Body of pancreas (tissue), 4 donors: ENCODE measurements around the gene ARID3A. TPM values are rescaled to one million over a fixed set of nuclear protein-coding genes. Genes with fewer than 3 reads are reported as not detected.

Source experiments
- ATAC-seq: fragments of 150-250 bp; one replicate; pipeline ENCODE4 v1.9.1; 2016
- DNase-seq, 4 donors: peaks; one replicate each; pipeline ENCODE4 v3.0.0-alpha.2; 2019
- H3K27ac ChIP-seq, 4 donors: fragments of 200-600 bp; sonication (generic); 1 replicate in 3 of 4; 2 replicates in 1 of 4; pipeline versions ENCODE4 v1.5.1 to v1.6.1; 2016 to 2019; ENCODE audit warnings: mild to moderate bottlenecking in 1 of 4, mixed read lengths in 1 of 4, moderate library complexity in 1 of 4
- H3K27me3 ChIP-seq, 2 donors: fragments of 200-600 bp; sonication (generic); one replicate each; pipeline ENCODE4 v1.6.0; 2016; ENCODE audit warnings: mild to moderate bottlenecking in 1 of 2
- H3K36me3 ChIP-seq, 2 donors: fragments of 200-600 bp; sonication (generic); replicated peaks in 1 of 2; 2 replicates each; pipeline ENCODE4 v1.5.1; 2016; ENCODE audit warnings: low read depth in 2 of 2; ENCODE audit not compliant: insufficient read depth in 1 of 2
- H3K4me1 ChIP-seq: fragments of 200-600 bp; sonication (generic); one replicate; pipeline ENCODE4 v1.6.0; 2016
- H3K4me3 ChIP-seq, 2 donors: fragments of 200-600 bp; sonication (generic); 1 replicate in 1 of 2; 2 replicates in 1 of 2; pipeline ENCODE4 v1.5.1; 2016 to 2019
- H3K9me3 ChIP-seq, 3 donors: fragments of 200-600 bp; sonication (generic); 1 replicate in 2 of 3; 2 replicates in 1 of 3; pipeline ENCODE4 v1.5.1; 2016
- POLR2A ChIP-seq, 3 donors: fragments of 450-650 bp; IDR thresholded peaks; one replicate each; pipeline ENCODE4 v1.6.1; 2016; ENCODE audit warnings: antibody characterized with exemption in 3 of 3, mild to moderate bottlenecking in 2 of 3
- WGBS, 2 donors: methylation state at CpG; one replicate each; pipeline ENCODE4 v1.1.5; 2017; 5-methylcytosine and 5-hydroxymethylcytosine counted together
- intact Hi-C: fragments of 100-400 bp; cut with DNase I; formaldehyde crosslinking; loops from one replicate; pipeline ENCODE4 v1.15.1; 2023
- total RNA-seq, 2 donors: library from RNA; depleted of rRNA; stranded (reverse); fragments of >200 nt; gene quantifications; one replicate each; pipeline ENCODE4 v1.1.0, GENCODE V29; 2016
- TF ChIP-seq, protein P1 (sequence below), 7 experiments: fragments of 450-650 bp in 4 of 7; fragments of 200-600 bp in 3 of 7; sonication (generic) in 3 of 7; IDR thresholded peaks; one replicate each; pipeline ENCODE4 v1.5.1; 2016 to 2019; ENCODE audit warnings: antibody characterized with exemption in 7 of 7

ARID3A gene
- total RNA-seq, 2 donors from 2014 or later: 3.1 to 5.9 TPM

DNA sequence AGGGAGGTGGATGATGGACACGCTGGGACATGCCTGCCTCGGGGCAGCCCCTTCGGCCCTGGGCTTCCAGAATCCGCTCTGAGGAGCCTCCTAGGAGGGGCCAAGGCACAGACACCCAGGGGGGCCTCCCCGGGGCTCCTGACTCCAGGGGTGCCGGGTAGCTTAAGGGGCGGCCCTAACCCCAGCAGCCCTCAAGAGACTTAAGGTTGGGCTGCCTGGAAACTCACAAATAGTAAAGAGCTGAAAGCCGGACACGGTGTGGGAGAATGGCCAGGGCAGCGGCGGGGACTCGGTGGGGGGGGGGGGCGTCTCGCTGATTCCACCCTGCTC, 7.7 kb downstream of the ARID3A start:
- 78 to 79% methylated on average over 6 to 14 of the region's 14 CpGs for WGBS, 2 donors
- no peak for TF ChIP-seq POLR2A (IDR thresholded peaks at IDR 0.05)
- H3K27ac ChIP-seq: peak overlapping the region; percentile 41 to 92 (median 79)
- no peak for ATAC-seq
- intact Hi-C loops: no loop called here
- no peak for DNase-seq
- no peaks in the 10 kb centered on the region for H3K27me3 ChIP-seq
- H3K9me3 ChIP-seq: no peaks in the 10 kb centered on the region
- no peak overlapping the region for H3K4me3 ChIP-seq
- no peaks in the 10 kb centered on the region for H3K36me3 ChIP-seq
- peaks cover 40% of the 10 kb centered on the region for H3K4me1 ChIP-seq

DNA sequence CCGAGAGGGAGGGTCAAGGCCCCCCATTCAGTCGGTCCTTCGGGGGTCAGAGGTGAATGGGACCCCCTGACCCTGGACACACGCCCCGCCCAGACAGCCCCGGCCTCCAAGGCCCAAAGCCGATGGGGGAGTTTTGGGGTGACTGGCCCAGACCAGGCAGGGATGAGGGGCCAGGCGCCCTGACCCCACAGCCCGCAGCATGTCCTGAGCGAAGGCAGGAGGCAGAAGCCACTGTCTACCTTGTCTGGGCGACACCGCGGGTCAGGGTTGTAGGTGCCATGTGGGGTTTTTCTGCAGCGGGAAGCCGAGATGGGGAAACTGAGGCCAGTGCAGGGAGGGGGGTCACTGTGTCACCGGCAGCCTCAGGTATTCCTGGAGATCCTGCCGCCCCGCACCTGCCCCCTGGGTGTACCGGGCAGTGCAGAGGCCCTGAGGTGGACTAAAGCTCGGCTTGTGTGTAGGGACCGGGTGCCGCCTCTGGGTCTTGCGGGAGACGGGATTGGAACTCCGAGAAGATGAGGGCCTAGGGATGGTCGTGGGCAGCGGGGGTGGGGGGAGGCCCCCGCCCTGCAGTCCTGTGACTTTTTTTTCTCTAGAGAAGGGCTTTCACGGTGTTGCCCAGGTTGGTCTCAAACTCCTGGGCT, 8.5 kb downstream of the ARID3A start:
- no peaks in the 10 kb centered on the region for H3K27me3 ChIP-seq
- peak; percentile 1 for ATAC-seq
- peak in 1 of 4 donors; percentile 39 for DNase-seq
- WGBS, 2 donors: 37 to 57% methylated on average over 20 to 22 of the region's 29 CpGs
- H3K36me3 ChIP-seq: no peaks in the 10 kb centered on the region
- H3K4me1 ChIP-seq: peaks cover 44% of the 10 kb centered on the region
- TF ChIP-seq, protein P1, sequence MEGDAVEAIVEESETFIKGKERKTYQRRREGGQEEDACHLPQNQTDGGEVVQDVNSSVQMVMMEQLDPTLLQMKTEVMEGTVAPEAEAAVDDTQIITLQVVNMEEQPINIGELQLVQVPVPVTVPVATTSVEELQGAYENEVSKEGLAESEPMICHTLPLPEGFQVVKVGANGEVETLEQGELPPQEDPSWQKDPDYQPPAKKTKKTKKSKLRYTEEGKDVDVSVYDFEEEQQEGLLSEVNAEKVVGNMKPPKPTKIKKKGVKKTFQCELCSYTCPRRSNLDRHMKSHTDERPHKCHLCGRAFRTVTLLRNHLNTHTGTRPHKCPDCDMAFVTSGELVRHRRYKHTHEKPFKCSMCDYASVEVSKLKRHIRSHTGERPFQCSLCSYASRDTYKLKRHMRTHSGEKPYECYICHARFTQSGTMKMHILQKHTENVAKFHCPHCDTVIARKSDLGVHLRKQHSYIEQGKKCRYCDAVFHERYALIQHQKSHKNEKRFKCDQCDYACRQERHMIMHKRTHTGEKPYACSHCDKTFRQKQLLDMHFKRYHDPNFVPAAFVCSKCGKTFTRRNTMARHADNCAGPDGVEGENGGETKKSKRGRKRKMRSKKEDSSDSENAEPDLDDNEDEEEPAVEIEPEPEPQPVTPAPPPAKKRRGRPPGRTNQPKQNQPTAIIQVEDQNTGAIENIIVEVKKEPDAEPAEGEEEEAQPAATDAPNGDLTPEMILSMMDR (IDR thresholded peaks at IDR 0.05): no peak
- TF ChIP-seq POLR2A (IDR thresholded peaks at IDR 0.05): no peak
- H3K27ac ChIP-seq: peak overlapping the region; percentile 74 to 92 (median 86)
- intact Hi-C loops: no loop called here
- H3K9me3 ChIP-seq: no peaks in the 10 kb centered on the region
- no peak overlapping the region for H3K4me3 ChIP-seq

DNA sequence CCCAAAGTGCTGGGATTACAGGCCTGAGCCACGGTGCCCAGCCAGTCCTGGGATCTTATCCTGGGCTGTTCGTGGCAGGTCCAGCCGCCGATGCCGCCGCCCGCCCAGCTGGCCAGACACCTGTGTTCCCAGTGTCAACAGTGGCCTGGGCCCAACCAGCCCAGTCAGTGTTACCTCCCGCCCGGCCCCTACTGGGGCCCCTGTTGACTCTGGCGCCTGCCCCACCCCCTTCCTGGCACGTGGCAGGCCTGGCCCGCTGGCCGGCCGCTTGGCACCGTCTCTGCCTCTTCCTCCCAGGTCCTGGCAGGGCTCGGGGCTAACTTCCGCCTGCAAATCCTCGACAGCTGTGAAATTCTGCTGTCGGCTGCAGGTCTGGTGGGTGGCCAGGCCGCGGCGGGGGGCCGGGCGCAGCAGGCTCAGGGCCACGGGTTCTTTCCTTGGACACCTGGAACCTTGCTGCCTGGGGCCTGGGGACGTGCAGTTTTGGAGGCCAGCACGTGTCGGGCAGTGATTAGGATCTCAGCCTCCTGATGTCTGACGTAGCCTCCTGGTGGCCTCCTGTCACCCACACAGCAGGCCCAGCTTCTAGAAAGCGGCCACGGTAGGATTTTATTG, 9.1 kb downstream of the ARID3A start:
- intact Hi-C loops: no loop called here
- TF ChIP-seq POLR2A (IDR thresholded peaks at IDR 0.05): peak in 2 of 3 donors; percentile 54 to 56
- TF ChIP-seq, protein P1 (IDR thresholded peaks at IDR 0.05): peak in 3 of 7 experiments; percentile 8 to 24 (median 15)
- Histone ChIP-seq H3K4me1 (peaks cover 50% of the 10 kb centered on the region), H3K27me3 (no peaks in the 10 kb centered on the region), H3K4me3 (no peak overlapping the region), H3K36me3 (no peaks in the 10 kb centered on the region), H3K27ac (peak overlapping the region; percentile 74 to 92 (median 86)), H3K9me3 (no peaks in the 10 kb centered on the region)
- DNase-seq: peak; percentile 98 to 99 (median 98)
- 7 to 13% methylated on average over 3 to 31 of the region's 31 CpGs for WGBS, 2 donors
- ATAC-seq: peak; percentile 98

DNA sequence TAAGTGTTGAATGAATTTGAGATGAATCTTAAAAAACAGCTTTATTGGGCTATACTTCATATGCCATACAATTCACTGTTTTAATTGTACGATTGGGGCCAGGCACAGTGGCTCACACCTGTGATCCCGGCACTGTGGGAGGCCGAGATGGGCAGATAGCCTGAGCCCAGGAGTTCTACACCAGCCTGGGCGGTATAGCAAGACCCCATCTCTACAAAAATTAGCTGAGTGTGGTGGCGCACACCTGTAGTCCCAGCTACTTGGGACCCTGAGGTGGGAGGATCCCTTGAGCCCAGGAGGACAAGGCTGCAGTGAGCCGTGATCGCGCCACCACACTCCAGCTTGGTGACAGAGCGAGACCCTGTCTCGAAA, 10.3 kb downstream of the ARID3A start:
- Histone ChIP-seq H3K9me3 (no peaks in the 10 kb centered on the region), H3K27ac (no peak overlapping the region), H3K4me3 (no peak overlapping the region), H3K36me3 (no peaks in the 10 kb centered on the region), H3K4me1 (peaks cover 62% of the 10 kb centered on the region), H3K27me3 (no peaks in the 10 kb centered on the region)
- DNase-seq: no peak
- WGBS, 2 donors: 95 to 98% methylated on average over 8 to 10 of the region's 10 CpGs
- no peak for ATAC-seq
- intact Hi-C loops: no loop called here
- no peak for TF ChIP-seq POLR2A (IDR thresholded peaks at IDR 0.05)
- TF ChIP-seq, protein P1 (IDR thresholded peaks at IDR 0.05): no peak

DNA sequence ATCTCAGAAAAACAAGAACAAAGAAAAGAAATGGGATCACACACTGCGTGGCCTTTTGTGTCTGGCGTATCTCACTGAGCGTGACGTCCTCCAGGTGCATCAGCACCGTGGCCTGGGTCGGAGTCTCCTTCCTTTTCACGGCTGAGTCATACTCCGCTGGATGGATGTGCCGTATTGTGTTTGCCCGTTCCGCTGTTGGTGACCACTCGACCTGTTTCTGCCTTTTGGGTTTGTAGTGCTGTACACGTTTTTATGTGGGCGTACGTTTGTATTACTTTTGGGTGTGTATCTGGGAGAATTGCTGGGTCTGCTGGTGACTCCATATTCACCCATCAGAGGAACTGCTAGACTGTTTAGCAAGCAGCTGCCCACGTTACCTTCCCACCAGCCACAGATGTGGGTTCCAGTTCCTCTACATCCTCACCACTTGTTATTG, 11.4 kb downstream of the ARID3A start:
- 90 to 91% methylated on average over 16 of the region's 16 CpGs for whole genome bisulfite sequencing, 2 donors
- no peak for DNase-seq

More for the DNA sequence above, 11.4 kb downstream of the ARID3A start:
- H3K36me3 ChIP-seq: no peaks in the 10 kb centered on the region
- no peak overlapping the region for H3K4me3 ChIP-seq
- no peak overlapping the region for H3K27ac ChIP-seq
- TF ChIP-seq, protein P1 (IDR thresholded peaks at IDR 0.05): no peak
- no peak for TF ChIP-seq POLR2A (IDR thresholded peaks at IDR 0.05)
- peaks cover 73% of the 10 kb centered on the region for H3K4me1 ChIP-seq
- no peaks in the 10 kb centered on the region for H3K27me3 ChIP-seq
- ATAC-seq: no peak
- no peaks in the 10 kb centered on the region for H3K9me3 ChIP-seq
- intact Hi-C loops: no loop called here
